IPS-18c (cell line): ENCODE data around the gene KIF26B.

Experiments
- H3K4me3 ChIP-seq: 2 replicates; pipeline ENCODE4 v1.7.0; 2013; ENCODE audit warnings: low read depth, mild to moderate bottlenecking, low read length, moderate library complexity; ENCODE audit not compliant: insufficient read depth
- H3K9me3 ChIP-seq: one replicate; pipeline ENCODE4 v1.6.1; 2013; ENCODE audit warnings: mild to moderate bottlenecking, low read length, moderate library complexity; ENCODE audit not compliant: control insufficient read depth, insufficient read depth

Gene KIF26B

GRCh38 chr1:245481261-245481660 is 326.5 kb downstream of the KIF26B start:
- no peak overlapping the region for H3K4me3 ChIP-seq
- no peaks in the 10 kb centered on the region for H3K9me3 ChIP-seq

- peaks cover 2% of the 10 kb centered on the region for H3K9me3 ChIP-seq
- H3K4me3 ChIP-seq, result no peak overlapping the region
These were observed 328.5 kb downstream of the KIF26B start for GRCh38 chr1:245483247-245483646.

GRCh38 chr1:245484176-245484575 is 329.4 kb downstream of the KIF26B start:
- no peak overlapping the region for H3K4me3 ChIP-seq
- peaks cover 2% of the 10 kb centered on the region for H3K9me3 ChIP-seq

- H3K9me3 ChIP-seq, result peaks cover 2% of the 10 kb centered on the region
- no peak overlapping the region for H3K4me3 ChIP-seq
These were observed 331.2 kb downstream of the KIF26B start for GRCh38 chr1:245485996-245486395.

- Histone ChIP-seq H3K4me3 (no peak overlapping the region), H3K9me3 (peaks cover 2% of the 10 kb centered on the region)
These were observed 332.1 kb downstream of the KIF26B start for GRCh38 chr1:245486775-245487470.

GRCh38 chr1:245488346-245489129 is 333.8 kb downstream of the KIF26B start:
- Histone ChIP-seq H3K4me3 (no peak overlapping the region), H3K9me3 (peaks cover 2% of the 10 kb centered on the region)

- peaks cover 5% of the 10 kb centered on the region for H3K9me3 ChIP-seq
- no peak overlapping the region for H3K4me3 ChIP-seq
These were observed 335.1 kb downstream of the KIF26B start for GRCh38 chr1:245489838-245490237.

- Histone ChIP-seq H3K9me3 (peaks cover 4% of the 10 kb centered on the region), H3K4me3 (no peak overlapping the region)
These were observed 338.2 kb downstream of the KIF26B start for GRCh38 chr1:245493029-245493428.

GRCh38 chr1:245495681-245496080 is 340.9 kb downstream of the KIF26B start:
- peaks cover 3% of the 10 kb centered on the region for H3K9me3 ChIP-seq
- H3K4me3 ChIP-seq, result no peak overlapping the region

GRCh38 chr1:245500546-245500945 is 345.8 kb downstream of the KIF26B start:
- no peaks in the 10 kb centered on the region for H3K9me3 ChIP-seq
- no peak overlapping the region for H3K4me3 ChIP-seq

- Histone ChIP-seq H3K4me3 (no peak overlapping the region), H3K9me3 (no peaks in the 10 kb centered on the region)
These were observed 346.8 kb downstream of the KIF26B start for GRCh38 chr1:245501633-245502032.

GRCh38 chr1:245503548-245503947 is 348.8 kb downstream of the KIF26B start:
- H3K4me3 ChIP-seq, result no peak overlapping the region
- H3K9me3 ChIP-seq, result no peaks in the 10 kb centered on the region

GRCh38 chr1:245510144-245510543 is 355.4 kb downstream of the KIF26B start:
- Histone ChIP-seq H3K9me3 (no peaks in the 10 kb centered on the region), H3K4me3 (no peak overlapping the region)

GRCh38 chr1:245512181-245512888 is 357.6 kb downstream of the KIF26B start:
- H3K4me3 ChIP-seq, result no peak overlapping the region
- H3K9me3 ChIP-seq, result no peaks in the 10 kb centered on the region

GRCh38 chr1:245512980-245513578 is 358.3 kb downstream of the KIF26B start:
- no peaks in the 10 kb centered on the region for H3K9me3 ChIP-seq
- no peak overlapping the region for H3K4me3 ChIP-seq

GRCh38 chr1:245516284-245516759 is 361.5 kb downstream of the KIF26B start:
- no peak overlapping the region for H3K4me3 ChIP-seq

GRCh38 chr1:245520611-245521010 is 365.8 kb downstream of the KIF26B start:
- Histone ChIP-seq H3K9me3 (no peaks in the 10 kb centered on the region), H3K4me3 (no peak overlapping the region)

More at GRCh38 chr1:245516284-245516759, 361.5 kb downstream of the KIF26B start:
- H3K9me3 ChIP-seq, result no peaks in the 10 kb centered on the region
